HL-60/S4 (cell line): ENCODE data around the gene APP.
"Not testable (repeated sequence)": the region's sequence is repeated elsewhere in the genome, so short reads cannot be mapped to it uniquely, and the experiment has no call there.

Source experiments
- in situ Hi-C: fragments of 300-500 bp; cut with MboI; formaldehyde crosslinking; loops from 2 replicates; pipeline ENCODE4 v1.14.3; 2022; ENCODE audit warnings: low sequenced_read_pairs

The APP gene

DNA sequence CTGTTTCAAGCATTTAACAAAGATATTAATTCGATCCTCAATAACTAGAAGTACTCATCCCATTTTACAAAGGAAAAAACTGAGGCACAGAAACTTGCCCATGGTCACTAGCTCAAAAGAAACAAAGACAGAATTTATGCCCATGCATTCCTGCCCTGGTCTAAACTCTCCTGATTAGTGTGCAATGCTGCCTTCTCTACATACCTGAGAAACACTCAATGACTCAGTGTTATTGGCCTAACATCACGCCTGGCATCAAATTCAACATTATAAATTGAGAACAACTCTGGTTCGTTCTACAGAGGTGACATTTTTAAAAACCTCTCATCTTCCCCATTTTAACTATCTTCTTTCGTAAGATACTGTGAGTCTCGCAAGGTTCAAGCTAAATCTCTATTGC, 5.2 kb downstream of the APP start:
- in situ Hi-C loops, result no loop called here

DNA sequence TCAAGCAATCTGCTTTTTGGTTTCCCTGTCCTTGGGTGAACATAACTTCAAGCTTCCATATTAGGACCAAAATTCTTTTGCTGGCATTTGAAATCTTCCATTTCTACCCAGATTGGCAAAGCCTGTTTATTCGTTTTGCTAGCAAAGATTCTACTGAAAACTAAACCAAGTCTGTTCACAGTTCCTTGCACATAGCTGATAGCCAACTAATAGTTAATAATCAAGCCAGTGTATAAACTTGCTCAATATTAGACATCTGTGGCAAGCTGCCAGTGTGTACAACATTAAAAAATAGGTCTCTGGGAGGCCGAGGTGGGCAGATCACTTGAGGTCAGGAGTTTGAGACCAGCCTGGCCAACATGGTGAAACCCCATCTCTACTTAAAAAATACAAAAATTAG, 6.3 kb downstream of the APP start:
- in situ Hi-C loops, result no loop called here

DNA sequence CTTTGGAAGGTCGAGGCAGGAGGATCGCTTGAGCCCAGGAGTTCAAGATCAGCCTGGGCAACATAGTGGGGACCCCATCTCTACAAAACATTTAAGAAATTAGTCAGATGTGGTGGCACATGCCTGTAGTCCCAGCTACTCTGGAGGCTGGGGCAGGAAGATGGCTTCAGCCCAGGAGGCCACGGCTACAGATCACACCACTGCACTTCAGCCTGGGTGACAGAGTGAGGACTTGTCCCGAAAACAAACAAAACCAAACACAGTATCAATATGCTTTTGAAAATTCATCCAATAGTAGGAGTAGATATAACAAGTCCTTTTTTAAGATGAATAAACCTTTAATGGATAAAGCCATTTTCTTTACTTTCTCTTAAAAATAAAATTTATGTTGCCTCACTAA, 8.5 kb downstream of the APP start:
- in situ Hi-C loops, result no loop called here

DNA sequence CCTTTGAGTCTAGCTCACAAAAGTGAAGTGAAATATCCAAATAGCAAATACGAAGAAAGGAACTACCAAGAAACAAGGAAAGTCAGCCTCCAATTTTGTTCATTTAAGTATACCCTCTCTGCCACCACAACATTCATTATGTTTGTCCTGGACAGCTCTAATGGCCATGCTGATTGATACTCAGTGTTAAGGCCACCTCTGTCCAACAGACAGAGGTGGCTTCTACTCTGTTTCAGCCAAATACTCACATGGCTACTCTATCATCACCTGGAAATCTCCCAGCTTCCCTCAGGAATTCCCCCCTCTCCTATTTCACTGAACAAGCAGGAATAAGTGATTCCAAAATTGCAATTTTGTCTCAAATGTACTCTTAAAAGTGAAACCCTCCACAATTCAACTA, 10.7 kb downstream of the APP start:
- in situ Hi-C loops, result no loop called here

DNA sequence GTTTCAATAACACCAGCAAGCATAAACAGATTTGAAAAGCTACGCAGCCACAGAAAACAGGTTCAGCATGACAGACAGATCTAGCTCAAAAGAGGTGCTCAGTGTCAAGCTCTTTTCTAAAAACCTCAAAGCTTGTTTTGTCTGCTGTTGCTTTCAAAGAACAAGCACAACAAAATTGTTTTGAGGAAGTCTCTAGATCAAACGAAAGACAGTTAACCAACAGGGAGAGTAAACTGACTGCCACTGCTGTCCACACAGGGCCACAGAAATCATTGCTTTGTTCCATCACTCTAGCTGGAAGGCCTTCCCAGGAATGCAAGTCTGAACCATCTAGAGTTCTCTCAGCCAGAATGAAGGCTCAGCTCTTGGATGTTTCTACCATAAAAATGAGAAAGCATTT, 12.8 kb downstream of the APP start:
- in situ Hi-C loops, result no loop called here

DNA sequence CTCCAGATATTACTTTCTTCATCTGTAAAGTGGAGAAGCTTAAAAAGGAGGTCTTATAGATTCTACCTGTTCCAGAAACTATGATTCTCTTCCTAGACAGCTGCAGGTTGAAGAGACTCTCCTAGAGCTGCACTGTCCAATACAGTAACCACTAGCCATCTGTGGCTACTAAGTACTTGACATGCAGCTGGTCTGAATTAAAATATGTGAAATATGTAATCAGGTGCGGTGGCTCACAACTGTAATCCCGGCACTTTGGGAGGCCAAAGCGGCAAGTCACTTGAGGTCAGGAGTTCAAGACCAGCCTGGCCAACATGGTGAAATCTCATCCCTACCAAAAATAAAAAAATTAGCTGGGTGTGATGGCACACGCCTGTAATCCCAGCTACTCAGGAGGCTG, 15.8 kb downstream of the APP start:
- in situ Hi-C loops, result no loop called here

DNA sequence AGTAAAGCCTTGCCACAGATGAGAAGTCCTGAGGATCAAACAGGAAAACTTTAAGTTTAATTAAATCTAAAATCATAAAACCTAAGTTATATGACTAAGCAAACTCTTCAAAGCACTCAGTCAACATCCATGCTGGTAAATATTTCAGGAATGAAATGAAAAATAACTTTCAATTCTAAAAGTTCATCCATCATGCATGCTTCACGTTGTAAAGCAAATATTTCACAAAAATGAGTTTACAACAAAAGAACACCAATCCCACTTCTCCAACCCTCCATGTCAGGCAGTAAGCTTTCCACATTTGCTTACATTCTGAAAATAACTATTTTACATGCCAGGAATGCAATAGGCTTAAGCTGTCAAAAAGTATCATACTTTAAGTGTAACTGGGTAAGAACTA, 16.8 kb downstream of the APP start:
- in situ Hi-C loops, result no loop called here

DNA sequence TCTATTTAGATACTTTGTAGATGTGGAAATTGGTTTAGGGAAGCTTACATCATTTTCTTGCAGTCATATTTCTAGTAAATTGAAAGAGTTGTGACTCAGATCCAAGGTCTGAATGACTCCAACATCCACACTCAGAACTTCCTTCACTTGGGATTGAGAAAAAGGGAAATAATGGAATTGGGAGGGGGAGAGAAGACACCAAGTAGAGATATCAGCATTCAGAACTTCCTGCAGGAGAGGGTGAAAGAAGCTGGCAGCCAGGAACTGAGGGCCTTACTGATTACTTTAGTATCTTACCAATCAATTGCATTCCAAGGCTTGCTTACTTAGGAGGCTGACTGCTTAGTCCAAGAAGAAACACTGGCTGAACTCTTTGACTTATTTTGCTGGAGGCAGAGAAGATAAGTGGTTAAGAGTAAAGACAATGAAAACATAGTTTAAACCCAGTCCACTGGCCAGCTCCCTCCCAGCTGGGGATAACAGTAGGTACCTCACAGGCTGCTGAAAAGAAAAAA, 21.7 kb downstream of the APP start:
- in situ Hi-C loops, result no loop called here

DNA sequence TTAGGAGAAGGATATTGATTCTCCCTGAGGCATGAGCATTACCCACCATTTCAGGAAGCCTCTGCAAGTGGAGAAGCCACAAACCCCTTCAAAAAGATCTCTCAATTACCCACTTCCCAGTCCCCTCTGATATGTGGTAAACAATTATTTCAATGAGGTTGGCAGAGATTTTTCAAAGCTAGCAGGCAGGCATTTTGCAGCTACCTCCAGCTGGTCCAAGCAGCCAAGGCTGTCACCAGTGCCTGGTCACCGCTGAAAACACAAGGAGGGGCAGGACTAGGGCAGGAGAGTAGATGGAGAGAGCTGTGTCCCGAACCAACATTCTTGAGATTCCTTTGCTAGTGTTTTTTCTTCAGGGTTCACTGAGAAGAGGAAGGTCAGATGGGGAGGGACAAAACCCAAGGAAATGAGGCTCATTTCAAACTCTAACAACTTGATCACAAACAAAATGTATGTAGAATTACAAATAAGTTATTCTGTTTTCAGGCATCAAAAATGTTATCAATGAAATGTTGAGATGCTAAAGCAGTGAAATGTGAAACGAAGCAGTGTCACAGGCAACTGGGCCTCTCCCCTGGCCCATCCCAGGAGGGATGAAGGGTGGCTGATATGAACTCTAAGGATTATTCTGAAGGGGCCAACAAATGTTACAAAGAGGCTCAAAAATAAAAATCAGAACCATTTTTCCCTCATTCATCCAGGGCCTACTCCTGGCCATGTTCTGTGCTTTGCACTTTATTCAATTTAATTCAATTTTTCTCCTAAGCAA, 22.3 kb downstream of the APP start:
- in situ Hi-C loops, result no loop called here

DNA sequence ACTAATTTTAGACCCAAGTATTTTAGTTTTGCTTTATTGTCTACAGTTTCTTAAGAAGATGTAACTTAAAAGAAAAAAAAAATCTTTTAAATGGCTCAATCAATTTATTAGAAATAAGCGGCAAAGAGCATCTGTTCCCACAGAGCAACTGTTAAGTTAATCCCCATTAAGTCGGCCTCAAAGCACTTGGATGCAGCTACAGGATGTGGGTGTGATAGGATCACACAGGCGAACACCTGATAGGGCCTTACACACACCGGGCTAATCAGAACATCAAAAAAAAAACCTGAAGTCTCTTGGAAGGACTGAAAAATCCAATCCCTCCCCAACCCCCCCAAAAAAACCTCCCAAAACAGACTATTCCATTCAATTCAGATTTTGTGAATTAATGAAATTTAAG, 23.0 kb downstream of the APP start:
- in situ Hi-C loops, result no loop called here

DNA sequence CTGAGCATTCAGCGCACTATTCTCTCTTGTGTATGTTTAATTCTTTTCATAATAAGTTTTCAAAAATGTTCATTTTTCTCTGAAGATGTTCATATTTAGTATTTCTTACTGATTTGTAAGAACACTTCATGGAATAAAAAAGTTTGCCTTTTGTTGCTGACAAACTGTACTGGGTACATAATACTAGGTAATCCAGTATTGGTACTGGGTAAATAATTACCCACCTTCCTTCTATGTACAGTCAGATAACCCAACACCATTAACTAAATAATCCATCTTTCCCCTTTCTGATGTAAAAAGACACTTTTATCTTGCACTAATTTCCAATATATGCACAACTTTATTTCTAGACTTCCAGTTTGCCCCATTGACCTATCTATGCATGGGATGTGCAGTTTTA, 23.9 kb downstream of the APP start:
- in situ Hi-C loops, result no loop called here

DNA sequence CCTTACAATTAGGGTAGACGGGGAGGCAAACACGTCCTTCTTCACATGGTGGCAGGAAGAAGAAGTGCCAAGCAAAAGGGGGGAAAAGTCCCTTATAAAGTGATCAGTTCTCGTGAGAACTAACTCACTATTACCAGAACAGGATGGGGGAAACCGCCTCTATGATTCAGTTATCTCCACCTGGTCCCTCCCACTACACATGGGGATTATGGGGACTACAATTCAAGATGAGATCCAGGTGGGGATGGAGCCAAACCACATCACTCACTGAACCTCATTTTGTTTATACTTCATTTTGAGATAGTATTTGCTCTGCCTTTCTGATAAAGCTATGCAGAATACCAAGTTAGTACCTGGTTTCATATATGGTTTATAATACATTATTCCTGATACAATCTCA, 26.5 kb downstream of the APP start:
- in situ Hi-C loops, result no loop called here

DNA sequence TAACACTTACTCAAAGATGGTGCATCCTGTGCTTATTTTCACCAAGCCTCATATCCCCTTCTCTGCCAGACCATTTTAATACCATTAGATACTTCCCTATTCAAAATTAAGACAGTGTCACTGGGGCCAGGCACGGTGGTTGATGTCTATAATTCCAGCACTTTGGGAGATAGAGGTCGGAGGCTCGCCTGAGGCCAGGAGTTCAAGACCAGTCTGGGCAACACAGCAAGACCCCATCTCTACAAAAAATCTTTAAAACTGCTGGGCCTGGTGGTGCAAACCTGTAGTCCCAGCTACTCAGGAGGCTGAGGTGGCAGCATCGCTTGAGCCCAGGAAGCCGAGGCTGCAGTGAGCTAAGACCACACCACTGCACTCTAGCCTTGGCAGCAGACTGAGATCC, 28.2 kb downstream of the APP start:
- in situ Hi-C loops, result no loop called here

DNA sequence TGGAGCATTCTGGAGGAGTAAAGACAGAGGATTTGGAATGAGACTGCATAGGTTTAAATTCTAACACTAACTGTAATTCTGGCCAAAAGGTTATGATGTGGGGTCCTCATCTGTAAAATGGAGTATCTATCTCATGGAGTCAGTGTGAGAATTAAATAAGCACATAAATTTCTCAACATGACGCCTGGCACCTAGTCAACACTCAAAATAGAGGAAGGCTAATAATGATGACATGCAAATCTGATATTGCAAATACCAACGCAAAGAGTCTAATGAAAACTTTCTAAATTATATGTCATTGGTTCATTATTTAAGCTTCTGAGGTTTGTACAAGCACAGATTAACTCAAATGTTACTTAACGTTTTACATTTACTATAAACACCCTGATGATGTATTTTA, 29.6 kb downstream of the APP start:
- in situ Hi-C loops, result no loop called here

DNA sequence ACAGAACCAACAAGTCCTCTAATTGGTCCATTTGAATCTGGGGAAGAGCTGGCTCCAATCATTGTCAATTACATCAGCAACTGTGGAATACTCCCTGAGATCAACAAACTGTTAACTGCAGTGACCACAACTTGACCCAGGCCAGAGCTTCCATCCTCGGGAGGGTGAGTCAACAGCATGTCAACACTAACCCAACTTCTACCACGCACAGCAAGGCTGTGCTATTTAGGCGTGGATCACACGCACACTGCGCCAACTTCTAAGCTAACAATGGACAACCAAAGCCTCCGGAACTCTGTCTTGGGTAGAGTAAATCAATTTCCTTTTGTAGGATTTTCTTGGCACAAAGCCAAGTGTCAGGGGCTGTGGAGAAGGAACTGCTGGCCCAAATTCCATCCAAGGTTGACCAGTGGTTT, 30.4 kb downstream of the APP start:
- in situ Hi-C loops, result no loop called here

DNA sequence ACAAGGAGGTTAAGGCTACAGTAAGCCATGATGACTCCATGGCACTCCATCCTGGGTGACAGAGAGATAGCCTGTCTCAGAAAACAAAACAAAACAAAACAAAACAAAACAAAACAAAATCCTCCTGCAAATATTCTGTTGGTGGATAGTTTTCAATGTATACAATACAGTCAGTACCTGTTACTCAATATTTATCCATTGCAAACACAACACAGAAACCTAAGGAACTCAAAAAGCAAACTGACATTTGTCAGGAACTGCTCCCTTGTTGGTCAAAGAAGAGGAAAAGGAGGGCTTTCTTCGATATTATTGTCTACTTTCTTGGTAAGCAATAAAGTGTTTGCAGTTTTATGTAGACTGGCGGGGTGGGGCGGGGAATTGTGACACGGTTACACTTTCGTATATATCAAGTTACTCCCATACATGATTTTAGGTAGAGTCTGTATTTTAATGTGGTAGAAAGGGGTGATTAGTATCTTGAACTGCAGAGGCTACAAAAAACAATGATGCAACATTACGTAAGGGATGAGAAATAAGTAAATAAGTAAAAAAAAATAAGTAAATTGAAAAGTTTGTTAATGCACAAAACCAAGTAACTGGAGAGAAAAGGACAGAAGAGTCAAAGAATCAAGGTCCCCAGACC, 31.8 kb downstream of the APP start:
- in situ Hi-C loops, result no loop called here

DNA sequence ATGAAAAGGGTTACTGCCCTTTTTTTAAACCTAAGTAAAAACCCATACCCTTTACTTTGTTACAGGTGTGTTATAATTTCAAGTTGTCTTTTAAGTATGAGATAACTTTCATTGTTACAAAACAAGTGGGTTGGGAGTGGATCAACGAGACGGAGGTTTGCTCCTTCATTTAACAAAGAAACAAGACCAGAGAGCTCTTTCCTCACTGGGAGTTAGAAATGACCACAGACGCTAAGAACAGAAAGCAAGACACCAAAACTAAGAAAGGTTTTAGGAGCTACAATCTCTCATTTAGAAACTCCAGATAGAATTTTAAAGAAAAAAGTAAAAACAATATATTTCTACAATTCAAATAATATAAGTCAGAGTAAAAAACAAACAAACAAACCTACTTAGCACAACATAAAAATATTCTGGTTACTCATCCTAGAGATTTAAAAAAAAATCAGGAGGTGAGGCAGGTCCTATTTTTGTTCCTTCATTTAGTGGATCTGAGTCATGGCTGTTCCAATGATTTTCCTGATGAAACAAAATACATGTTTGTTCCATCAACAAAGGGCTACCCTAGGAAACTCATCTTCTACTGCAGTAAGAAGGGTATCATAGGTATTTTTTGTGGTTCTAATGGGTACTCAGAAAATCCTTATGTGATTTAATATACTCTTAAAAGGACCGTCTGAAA, 33.0 kb downstream of the APP start:
- in situ Hi-C loops, result no loop called here

DNA sequence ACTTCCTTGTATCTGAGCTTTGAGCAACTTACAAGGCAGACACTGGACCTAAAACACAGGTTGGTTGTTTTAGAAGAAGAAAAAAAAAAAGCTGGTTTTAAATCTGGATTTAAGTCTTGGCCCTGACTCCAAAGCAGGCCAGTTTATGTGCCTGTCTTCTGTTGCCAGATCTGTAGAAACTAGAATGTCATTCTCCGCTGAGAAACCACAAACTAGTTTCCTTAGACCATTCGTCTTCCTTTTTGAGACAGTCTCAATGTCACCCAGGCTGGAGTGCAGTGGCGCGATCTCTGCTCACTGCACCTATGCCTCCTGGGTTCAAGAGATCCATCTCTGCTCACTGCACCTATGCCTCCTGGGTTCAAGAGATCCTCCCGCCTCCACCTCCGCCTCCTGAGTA, 33.9 kb downstream of the APP start:
- in situ Hi-C loops, result no loop called here

DNA sequence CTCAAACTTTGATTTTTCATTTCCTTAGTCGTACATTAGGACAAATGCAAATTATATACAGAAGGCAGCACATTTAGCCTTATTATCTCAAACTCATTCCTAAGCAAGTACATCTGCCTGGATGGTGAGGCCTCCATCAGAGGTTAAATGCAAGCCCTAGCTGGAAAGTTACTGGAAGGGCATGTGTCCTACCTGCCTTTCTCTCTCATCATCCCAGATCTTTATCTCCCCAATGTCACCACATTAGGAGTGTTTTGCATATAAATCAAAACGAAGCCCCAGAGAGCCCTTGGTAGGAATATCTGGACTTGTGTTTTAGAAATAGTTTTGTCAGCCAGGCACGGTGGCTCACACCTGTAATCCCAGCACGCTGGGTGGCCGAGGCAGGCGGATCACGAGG, 35.0 kb downstream of the APP start:
- in situ Hi-C loops, result no loop called here

DNA sequence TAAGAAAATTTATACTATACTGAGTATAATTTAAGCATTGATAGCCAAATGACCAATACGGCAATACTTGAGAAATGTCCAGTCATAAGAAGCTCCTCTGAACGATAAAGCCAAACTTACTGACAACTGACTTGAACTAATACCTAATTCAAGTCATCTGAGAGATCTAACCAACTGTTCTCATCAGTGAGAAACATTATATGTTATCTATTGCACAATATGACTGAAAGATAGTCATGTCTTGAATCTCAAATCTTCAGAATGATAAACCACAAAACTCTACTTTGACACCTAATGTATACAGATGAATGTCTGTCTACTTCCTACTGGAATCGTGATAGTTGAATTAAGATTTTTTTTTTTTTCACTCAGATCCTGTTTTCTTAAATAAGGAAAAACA, 39.0 kb downstream of the APP start:
- in situ Hi-C loops, result no loop called here

DNA sequence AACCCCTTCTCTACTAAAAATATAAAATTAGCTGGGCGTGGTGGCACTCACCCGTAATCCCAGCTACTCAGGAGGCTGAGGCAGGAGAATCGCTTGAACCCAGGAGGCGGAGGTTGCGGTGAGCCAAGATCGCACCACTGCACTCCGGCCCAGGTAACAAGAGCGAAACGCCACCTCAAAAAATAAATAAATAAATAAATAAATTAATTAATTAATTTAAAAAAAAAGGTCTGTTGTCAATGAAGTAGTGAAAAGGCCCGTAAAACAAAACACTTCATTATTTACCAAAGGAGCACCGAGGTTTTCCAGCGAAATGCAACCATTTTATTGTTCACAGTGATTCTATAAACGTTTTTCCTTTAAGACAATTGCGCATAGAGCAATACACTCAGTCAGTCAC, 39.5 kb downstream of the APP start:
- in situ Hi-C loops, result not testable (repeated sequence)

DNA sequence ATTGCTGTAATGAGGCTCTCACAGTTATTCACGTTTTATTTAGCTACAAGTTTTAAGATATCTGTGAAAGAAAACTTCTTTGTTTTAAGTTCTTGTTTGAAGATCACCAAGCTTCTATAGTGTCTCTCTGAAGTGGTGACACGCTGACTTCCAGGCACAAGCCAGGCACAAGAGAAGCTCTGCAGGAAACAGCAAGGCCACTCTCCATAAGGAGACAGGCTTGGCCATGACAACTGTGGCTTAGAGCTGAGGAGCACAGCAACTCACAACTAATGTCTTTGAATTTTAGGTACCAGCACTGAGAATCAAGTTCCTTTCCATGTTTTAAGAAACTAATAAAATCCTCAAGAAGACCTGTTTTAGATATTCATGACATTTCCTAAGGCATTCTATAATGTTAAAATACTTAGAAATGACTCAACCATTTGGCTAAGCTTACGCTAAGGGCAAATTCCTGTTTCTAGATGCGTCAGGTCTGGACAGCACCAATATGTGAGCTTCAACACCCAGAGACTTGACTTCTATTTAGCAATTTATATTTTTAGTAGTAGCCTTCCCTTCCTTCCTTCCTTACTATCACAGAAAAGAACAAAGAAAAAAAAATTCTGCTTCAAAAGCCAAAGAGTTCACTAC, 40.2 kb downstream of the APP start:
- in situ Hi-C loops, result no loop called here
